Measurements from ENCODE around the gene WNT5A. TPM values are rescaled to one million over a fixed set of nuclear protein-coding genes. Genes with fewer than 3 reads are reported as not detected.

WNT5A gene
- total RNA-seq, 1 experiment from 2014 or later = 9.5 TPM

- POLR2A ChIA-PET = interaction anchor here (1.1 kb wide), 1 partner anchor 14 kb away, joined by 6 read pairs; no protein-coding TSS in a partner anchor
- no peak for DNase-seq (ENCODE audit: unreplicated experiment)
- no peaks in the 10 kb centered on the region for H3K36me3 Mint-ChIP-seq (ENCODE audit: insufficient read depth, unreplicated experiment)
- no peaks in the 10 kb centered on the region for H3K9me3 Mint-ChIP-seq (ENCODE audit: unreplicated experiment)
- TF ChIP-seq, protein P1, sequence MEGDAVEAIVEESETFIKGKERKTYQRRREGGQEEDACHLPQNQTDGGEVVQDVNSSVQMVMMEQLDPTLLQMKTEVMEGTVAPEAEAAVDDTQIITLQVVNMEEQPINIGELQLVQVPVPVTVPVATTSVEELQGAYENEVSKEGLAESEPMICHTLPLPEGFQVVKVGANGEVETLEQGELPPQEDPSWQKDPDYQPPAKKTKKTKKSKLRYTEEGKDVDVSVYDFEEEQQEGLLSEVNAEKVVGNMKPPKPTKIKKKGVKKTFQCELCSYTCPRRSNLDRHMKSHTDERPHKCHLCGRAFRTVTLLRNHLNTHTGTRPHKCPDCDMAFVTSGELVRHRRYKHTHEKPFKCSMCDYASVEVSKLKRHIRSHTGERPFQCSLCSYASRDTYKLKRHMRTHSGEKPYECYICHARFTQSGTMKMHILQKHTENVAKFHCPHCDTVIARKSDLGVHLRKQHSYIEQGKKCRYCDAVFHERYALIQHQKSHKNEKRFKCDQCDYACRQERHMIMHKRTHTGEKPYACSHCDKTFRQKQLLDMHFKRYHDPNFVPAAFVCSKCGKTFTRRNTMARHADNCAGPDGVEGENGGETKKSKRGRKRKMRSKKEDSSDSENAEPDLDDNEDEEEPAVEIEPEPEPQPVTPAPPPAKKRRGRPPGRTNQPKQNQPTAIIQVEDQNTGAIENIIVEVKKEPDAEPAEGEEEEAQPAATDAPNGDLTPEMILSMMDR (IDR thresholded peaks at IDR 0.05; ENCODE audit: unreplicated experiment) = no peak
- no peaks in the 10 kb centered on the region for H3K4me1 Mint-ChIP-seq (ENCODE audit: insufficient read depth, unreplicated experiment)
- H3K27ac Mint-ChIP-seq (ENCODE audit: low read depth, unreplicated experiment) = no peak overlapping the region
- no peak overlapping the region for H3K4me3 Mint-ChIP-seq (ENCODE audit: unreplicated experiment)
- no peaks in the 10 kb centered on the region for H3K27me3 Mint-ChIP-seq (ENCODE audit: insufficient read depth, unreplicated experiment)
- no TSS peak for BruUV-seq (replicated peaks)
- CTCF ChIA-PET = interaction anchor here (0.5 to 0.8 kb wide), 4 partner anchors 296 to 646 kb away, joined by 3 read pairs; no protein-coding TSS in a partner anchor
- intact Hi-C loops (cut with micrococcal nuclease) = no loop called here
Observed at GRCh38 chr3:55500555-55501330, 13.6 kb upstream of the WNT5A start.

- BruUV-seq (replicated peaks) = no TSS peak
- POLR2A ChIA-PET = interaction anchor here (0.6 kb wide), 1 partner anchor 12 kb away, joined by 4 read pairs; no protein-coding TSS in a partner anchor
- intact Hi-C loops (cut with micrococcal nuclease) = no loop called here
- Mint-ChIP-seq H3K4me1 (ENCODE audit: insufficient read depth, unreplicated experiment) (peaks cover 6% of the 10 kb centered on the region), H3K9me3 (ENCODE audit: unreplicated experiment) (no peaks in the 10 kb centered on the region), H3K27ac (ENCODE audit: low read depth, unreplicated experiment) (no peak overlapping the region), H3K4me3 (ENCODE audit: unreplicated experiment) (no peak overlapping the region), H3K36me3 (ENCODE audit: insufficient read depth, unreplicated experiment) (no peaks in the 10 kb centered on the region), H3K27me3 (ENCODE audit: insufficient read depth, unreplicated experiment) (no peaks in the 10 kb centered on the region)
- CTCF ChIA-PET = interaction anchor here (0.6 kb wide), 2 partner anchors 22 to 169 kb away, joined by 3 read pairs; no protein-coding TSS in a partner anchor
- TF ChIP-seq, protein P1 (IDR thresholded peaks at IDR 0.05; ENCODE audit: unreplicated experiment) = no peak
- DNase-seq (ENCODE audit: unreplicated experiment) = no peak
Observed at GRCh38 chr3:55498520-55498919, 11.4 kb upstream of the WNT5A start.

DNA sequence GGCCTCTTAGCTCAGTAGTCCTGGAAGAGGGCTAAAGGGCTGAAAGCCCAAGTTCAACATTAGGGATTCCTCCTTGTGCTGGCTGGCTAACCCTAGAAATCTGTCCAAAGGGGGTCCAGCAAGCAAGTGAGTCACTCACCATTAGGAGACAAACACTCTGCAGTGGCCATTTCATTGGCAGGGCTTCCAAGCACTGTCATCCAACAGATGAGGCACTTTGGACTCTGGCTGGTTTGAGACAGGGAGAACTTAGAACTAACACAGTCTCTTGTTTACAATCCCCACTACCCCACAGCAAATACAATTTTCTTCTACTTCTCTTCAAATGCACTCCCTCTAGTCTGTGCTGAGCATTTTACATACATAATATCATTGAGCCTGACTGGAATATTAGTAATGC, 10.1 kb upstream of the WNT5A start:
- intact Hi-C loops (cut with micrococcal nuclease) = no loop called here
- H3K4me1 Mint-ChIP-seq (ENCODE audit: insufficient read depth, unreplicated experiment) = peaks cover 6% of the 10 kb centered on the region
- BruUV-seq (replicated peaks) = no TSS peak
- H3K4me3 Mint-ChIP-seq (ENCODE audit: unreplicated experiment) = no peak overlapping the region
- TF ChIP-seq, protein P1 (IDR thresholded peaks at IDR 0.05; ENCODE audit: unreplicated experiment) = no peak
- no peak for DNase-seq (ENCODE audit: unreplicated experiment)
- H3K27ac Mint-ChIP-seq (ENCODE audit: low read depth, unreplicated experiment) = no peak overlapping the region
- CTCF ChIA-PET = interaction anchor here (0.5 kb wide), 1 partner anchor 967 kb away, joined by 4 read pairs; no protein-coding TSS in a partner anchor
- H3K9me3 Mint-ChIP-seq (ENCODE audit: unreplicated experiment) = no peaks in the 10 kb centered on the region
- H3K36me3 Mint-ChIP-seq (ENCODE audit: insufficient read depth, unreplicated experiment) = no peaks in the 10 kb centered on the region
- no peaks in the 10 kb centered on the region for H3K27me3 Mint-ChIP-seq (ENCODE audit: insufficient read depth, unreplicated experiment)
- POLR2A ChIA-PET = no interaction called here

GRCh38 chr3:55494976-55495375, 7.9 kb upstream of the WNT5A start:
- Mint-ChIP-seq H3K27me3 (ENCODE audit: insufficient read depth, unreplicated experiment) (no peaks in the 10 kb centered on the region), H3K9me3 (ENCODE audit: unreplicated experiment) (no peaks in the 10 kb centered on the region), H3K36me3 (ENCODE audit: insufficient read depth, unreplicated experiment) (no peaks in the 10 kb centered on the region), H3K4me1 (ENCODE audit: insufficient read depth, unreplicated experiment) (peaks cover 18% of the 10 kb centered on the region), H3K4me3 (ENCODE audit: unreplicated experiment) (no peak overlapping the region), H3K27ac (ENCODE audit: low read depth, unreplicated experiment) (no peak overlapping the region)
- no peak for DNase-seq (ENCODE audit: unreplicated experiment)
- intact Hi-C loops (cut with micrococcal nuclease) = no loop called here
- POLR2A ChIA-PET = no interaction called here
- no TSS peak for BruUV-seq (replicated peaks)
- TF ChIP-seq, protein P1 (IDR thresholded peaks at IDR 0.05; ENCODE audit: unreplicated experiment) = no peak
- CTCF ChIA-PET = no interaction called here
